Suppressor macrophage treated with lipopolysaccharide for 4 hours (primary cell): Measurements from ENCODE around the gene TOGARAM2.
"Not testable (repeated sequence)": the region's sequence is repeated elsewhere in the genome, so short reads cannot be mapped to it uniquely, and the experiment has no call there.

Experiments used
- DNase-seq: peaks from one replicate; pipeline ENCODE4 v3.0.0-alpha.2; 2020

TOGARAM2 gene

GRCh38 chr2:29080886-29081743, 100.0 kb downstream of the TOGARAM2 start:
- peak; percentile 89 for DNase-seq

GRCh38 chr2:29082804-29083495, 101.9 kb downstream of the TOGARAM2 start:
- DNase-seq, result no peak

GRCh38 chr2:29084554-29084953, 103.5 kb downstream of the TOGARAM2 start:
- no peak for DNase-seq

- not testable (repeated sequence) for DNase-seq
Measured at GRCh38 chr2:29090311-29090710, 109.2 kb downstream of the TOGARAM2 start.

GRCh38 chr2:29096969-29097368, 115.9 kb downstream of the TOGARAM2 start:
- DNase-seq, result no peak

GRCh38 chr2:29097569-29097968, 116.5 kb downstream of the TOGARAM2 start:
- DNase-seq, result no peak

- DNase-seq, result no peak
Measured at GRCh38 chr2:29100564-29100963, 119.5 kb downstream of the TOGARAM2 start.
